Fibroblast of villous mesenchyme (primary cell): ENCODE data around the gene MED25. TPM values are rescaled to one million over a fixed set of nuclear protein-coding genes. Genes with fewer than 3 reads are reported as not detected.

Source experiments
- DNase-seq: peaks from one replicate; pipeline ENCODE4 v3.0.0-alpha.2; 2010; ENCODE audit warnings: low read depth
- H3K4me3 ChIP-seq: 2 replicates; pipeline ENCODE4 v1.5.1; 2011; ENCODE audit warnings: low read depth, mild to moderate bottlenecking, low read length
- CTCF ChIP-seq: IDR thresholded peaks from 2 replicates; pipeline ENCODE4 v1.5.1; 2012; ENCODE audit warnings: low read depth, mild to moderate bottlenecking, low read length; ENCODE audit not compliant: insufficient read depth
- total RNA-seq: library from RNA; depleted of rRNA; stranded (reverse); fragments of >200 nt; gene quantifications from 2 replicates; pipeline ENCODE4 v1.2.3, GENCODE V29; 2012

MED25 gene
- total RNA-seq, 1 donor, result 21.6 TPM

GRCh38 chr19:49855676-49856573 lies 37.8 kb downstream of the MED25 start:
- DNase-seq, result no peak
- no peak overlapping the region for H3K4me3 ChIP-seq
- TF ChIP-seq CTCF, result no peak

GRCh38 chr19:49856574-49857021 lies 38.5 kb downstream of the MED25 start:
- TF ChIP-seq CTCF, result no peak
- H3K4me3 ChIP-seq, result no peak overlapping the region
- DNase-seq, result no peak

GRCh38 chr19:49857061-49857837 lies 39.2 kb downstream of the MED25 start:
- no peak overlapping the region for H3K4me3 ChIP-seq
- no peak for DNase-seq
- TF ChIP-seq CTCF, result no peak

DNA sequence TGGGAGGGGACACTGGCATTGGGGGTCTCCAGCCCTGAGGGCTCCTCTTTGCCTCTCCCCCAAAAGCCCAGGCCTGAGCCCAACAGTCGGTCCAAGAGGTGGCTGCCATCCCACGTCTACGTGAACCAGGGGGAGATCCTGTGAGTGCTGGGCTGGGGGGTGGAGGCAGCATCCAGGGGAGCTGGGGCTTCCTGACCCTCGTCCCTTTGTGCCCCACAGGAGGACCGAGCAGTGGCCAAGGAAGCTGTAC lies 39.7 kb downstream of the MED25 start:
- H3K4me3 ChIP-seq, result no peak overlapping the region
- TF ChIP-seq CTCF, result no peak
- no peak for DNase-seq

- DNase-seq, result no peak
- no peak overlapping the region for H3K4me3 ChIP-seq
- TF ChIP-seq CTCF, result no peak
Measured at GRCh38 chr19:49858088-49858985, 40.2 kb downstream of the MED25 start.

DNA sequence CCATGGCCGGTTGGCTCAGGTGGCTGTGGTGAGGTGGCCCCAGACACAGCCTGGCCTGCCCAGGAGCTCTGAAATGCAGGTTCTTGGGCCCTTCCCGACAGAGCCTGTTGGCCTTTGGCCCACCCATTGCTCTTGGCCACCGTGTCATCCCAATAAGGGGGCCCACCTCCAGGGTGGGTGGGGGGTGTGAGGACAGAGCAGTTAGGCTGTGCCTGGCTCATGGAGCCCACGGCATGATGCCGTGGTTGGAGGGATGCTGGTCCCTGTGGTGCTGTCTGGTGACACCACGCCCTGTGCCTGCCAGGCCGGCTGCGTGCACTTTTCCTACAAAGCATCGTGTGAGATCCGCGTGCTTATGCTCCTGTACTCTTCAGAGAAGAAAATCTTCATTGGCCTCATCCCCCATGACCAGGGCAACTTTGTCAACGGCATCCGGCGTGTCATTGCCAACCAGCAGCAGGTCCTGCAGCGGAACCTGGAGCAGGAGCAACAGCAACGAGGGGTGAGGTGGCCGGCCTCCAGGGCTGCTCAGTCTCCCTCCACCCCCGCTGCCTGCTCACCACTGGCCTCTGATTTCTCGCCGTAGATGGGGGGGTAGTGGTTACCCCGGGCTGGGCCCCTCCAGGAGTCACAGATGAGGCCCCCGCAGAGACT lies 41.7 kb downstream of the MED25 start:
- no peak for TF ChIP-seq CTCF
- no peak overlapping the region for H3K4me3 ChIP-seq
- DNase-seq, result no peak
